Measurements from ENCODE around the gene SPNS3. TPM values are rescaled to one million over a fixed set of nuclear protein-coding genes. Genes with fewer than 3 reads are reported as not detected.

Gene SPNS3
- total RNA-seq, 1 donor from 2014 or later = not detected

- TF ChIP-seq CTCF (IDR thresholded peaks at IDR 0.05; ENCODE audit: partially characterized antibody, unreplicated experiment) = no peak
- Mint-ChIP-seq H3K4me1 (ENCODE audit: low read depth, unreplicated experiment) (peaks cover 5% of the 10 kb centered on the region), H3K27me3 (ENCODE audit: unreplicated experiment) (no peaks in the 10 kb centered on the region), H3K36me3 (ENCODE audit: unreplicated experiment) (peaks cover 11% of the 10 kb centered on the region), H3K4me3 (ENCODE audit: unreplicated experiment) (no peak overlapping the region), H3K27ac (ENCODE audit: unreplicated experiment) (no peak overlapping the region), H3K9me3 (ENCODE audit: unreplicated experiment) (peaks cover 10% of the 10 kb centered on the region)
- no peak for DNase-seq
These were observed 30.2 kb downstream of the SPNS3 start for GRCh38 chr17:4463818-4464476.

DNA sequence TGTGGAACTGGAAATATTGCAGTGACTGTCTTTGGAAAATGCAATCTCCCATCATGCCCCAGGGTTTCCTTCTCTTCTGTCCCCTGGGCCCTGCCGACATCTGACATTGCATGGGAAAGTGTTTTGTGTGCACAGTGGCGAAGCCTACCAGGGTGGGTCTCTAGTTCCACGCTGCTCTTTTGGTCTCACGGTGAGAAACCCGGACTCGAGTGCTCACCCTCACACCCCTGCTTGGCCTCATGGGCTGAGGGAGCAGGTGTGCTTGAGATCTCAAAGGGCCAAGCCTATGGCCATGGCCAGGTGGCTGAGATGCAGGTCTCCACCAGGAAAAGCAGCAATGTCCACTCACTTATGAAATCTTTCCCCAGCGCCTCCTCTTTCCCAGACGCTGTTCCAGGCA, 32.0 kb downstream of the SPNS3 start:
- DNase-seq = no peak
- H3K27me3 Mint-ChIP-seq (ENCODE audit: unreplicated experiment) = no peaks in the 10 kb centered on the region
- H3K36me3 Mint-ChIP-seq (ENCODE audit: unreplicated experiment) = peaks cover 1% of the 10 kb centered on the region
- TF ChIP-seq CTCF (IDR thresholded peaks at IDR 0.05; ENCODE audit: partially characterized antibody, unreplicated experiment) = no peak
- H3K4me3 Mint-ChIP-seq (ENCODE audit: unreplicated experiment) = no peak overlapping the region
- H3K4me1 Mint-ChIP-seq (ENCODE audit: low read depth, unreplicated experiment) = peaks cover 5% of the 10 kb centered on the region
- peaks cover 4% of the 10 kb centered on the region for H3K9me3 Mint-ChIP-seq (ENCODE audit: unreplicated experiment)
- H3K27ac Mint-ChIP-seq (ENCODE audit: unreplicated experiment) = no peak overlapping the region

DNA sequence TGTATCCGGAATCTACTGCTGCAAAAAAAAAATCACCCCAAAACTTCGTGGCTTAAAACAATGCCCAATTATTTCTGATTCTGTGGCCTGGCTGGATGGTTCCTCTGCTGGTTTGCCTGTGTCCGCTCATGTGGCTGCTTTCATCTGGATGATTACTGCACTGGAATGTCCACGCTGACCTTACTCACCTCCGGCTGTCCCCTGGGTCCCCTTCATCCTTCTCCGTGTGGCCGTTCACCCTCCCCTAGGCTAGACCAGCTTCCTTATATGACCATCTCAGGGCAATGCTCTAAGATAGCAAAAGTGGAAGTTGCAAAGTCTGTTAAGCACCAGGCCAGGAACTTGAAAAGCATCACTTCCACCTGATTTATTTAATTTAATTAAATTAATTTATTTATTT, 33.5 kb downstream of the SPNS3 start:
- no peak overlapping the region for H3K27ac Mint-ChIP-seq (ENCODE audit: unreplicated experiment)
- no peaks in the 10 kb centered on the region for H3K36me3 Mint-ChIP-seq (ENCODE audit: unreplicated experiment)
- peaks cover 1% of the 10 kb centered on the region for H3K9me3 Mint-ChIP-seq (ENCODE audit: unreplicated experiment)
- H3K27me3 Mint-ChIP-seq (ENCODE audit: unreplicated experiment) = no peaks in the 10 kb centered on the region
- H3K4me1 Mint-ChIP-seq (ENCODE audit: low read depth, unreplicated experiment) = peaks cover 5% of the 10 kb centered on the region
- no peak for DNase-seq
- H3K4me3 Mint-ChIP-seq (ENCODE audit: unreplicated experiment) = no peak overlapping the region
- TF ChIP-seq CTCF (IDR thresholded peaks at IDR 0.05; ENCODE audit: partially characterized antibody, unreplicated experiment) = no peak

- Mint-ChIP-seq H3K36me3 (ENCODE audit: unreplicated experiment) (no peaks in the 10 kb centered on the region), H3K4me1 (ENCODE audit: low read depth, unreplicated experiment) (peaks cover 5% of the 10 kb centered on the region), H3K9me3 (ENCODE audit: unreplicated experiment) (peaks cover 1% of the 10 kb centered on the region), H3K4me3 (ENCODE audit: unreplicated experiment) (no peak overlapping the region), H3K27me3 (ENCODE audit: unreplicated experiment) (no peaks in the 10 kb centered on the region), H3K27ac (ENCODE audit: unreplicated experiment) (no peak overlapping the region)
- no peak for DNase-seq
- TF ChIP-seq CTCF (IDR thresholded peaks at IDR 0.05; ENCODE audit: partially characterized antibody, unreplicated experiment) = no peak
These were observed 35.8 kb downstream of the SPNS3 start for GRCh38 chr17:4469552-4469951.

GRCh38 chr17:4472286-4472685, 38.5 kb downstream of the SPNS3 start:
- H3K27ac Mint-ChIP-seq (ENCODE audit: unreplicated experiment) = no peak overlapping the region
- no peak for TF ChIP-seq CTCF (IDR thresholded peaks at IDR 0.05; ENCODE audit: partially characterized antibody, unreplicated experiment)
- H3K27me3 Mint-ChIP-seq (ENCODE audit: unreplicated experiment) = peaks cover 3% of the 10 kb centered on the region
- peaks cover 2% of the 10 kb centered on the region for H3K9me3 Mint-ChIP-seq (ENCODE audit: unreplicated experiment)
- DNase-seq = no peak
- H3K36me3 Mint-ChIP-seq (ENCODE audit: unreplicated experiment) = no peaks in the 10 kb centered on the region
- no peak overlapping the region for H3K4me3 Mint-ChIP-seq (ENCODE audit: unreplicated experiment)
- peaks cover 10% of the 10 kb centered on the region for H3K4me1 Mint-ChIP-seq (ENCODE audit: low read depth, unreplicated experiment)
